ENCODE data around the gene HMCN1. TPM values are rescaled to one million over a fixed set of nuclear protein-coding genes. Genes with fewer than 3 reads are reported as not detected.
"Not testable (repeated sequence)": the region's sequence is repeated elsewhere in the genome, so short reads cannot be mapped to it uniquely, and the experiment has no call there.

HMCN1 gene
- polyA plus RNA-seq, 1 experiment, result 20.9 TPM

GRCh38 chr1:186183970-186184628 is 449.9 kb downstream of the HMCN1 start:
- no peak for TF ChIP-seq CTCF (IDR thresholded peaks at IDR 0.05; ENCODE audit: low read depth, low read length)
- ChIA-PET CTCF (no interaction called here), POLR2A (no interaction called here)
- no peak for DNase-seq (ENCODE audit: low read depth, low spot score)
- H3K27me3 ChIP-seq (ENCODE audit: control insufficient read depth, insufficient read depth, low read length), result no peaks in the 10 kb centered on the region
- H3K27ac ChIP-seq (ENCODE audit: low read depth, low read length), result no peak overlapping the region
- H3K9me3 ChIP-seq (ENCODE audit: control insufficient read depth, insufficient read depth, low read length), result no peaks in the 10 kb centered on the region
- no peak overlapping the region for H3K4me3 ChIP-seq (ENCODE audit: low read depth, low read length)

- H3K4me3 ChIP-seq (ENCODE audit: low read depth, low read length); POLR2A ChIA-PET; H3K9me3 ChIP-seq (ENCODE audit: control insufficient read depth, insufficient read depth, low read length); DNase-seq (ENCODE audit: low read depth, low spot score); H3K27me3 ChIP-seq (ENCODE audit: control insufficient read depth, insufficient read depth, low read length); H3K27ac ChIP-seq (ENCODE audit: low read depth, low read length): not testable (repeated sequence)
- CTCF ChIA-PET, result interaction anchor here (1.0 to 1.4 kb wide), 2 partner anchors 26 to 466 kb away, joined by 4 read pairs; no protein-coding TSS in a partner anchor
Measured at GRCh38 chr1:186186251-186186650, 452.1 kb downstream of the HMCN1 start.

GRCh38 chr1:186187601-186188000 is 453.4 kb downstream of the HMCN1 start:
- ChIA-PET CTCF (interaction anchor here (1.3 to 1.9 kb wide), 2 partner anchors 374 to 467 kb away, joined by 5 to 6 read pairs; no protein-coding TSS in a partner anchor), POLR2A (no interaction called here)
- no peak for DNase-seq (ENCODE audit: low read depth, low spot score)
- TF ChIP-seq CTCF (IDR thresholded peaks at IDR 0.05; ENCODE audit: low read depth, low read length), result no peak
- Histone ChIP-seq H3K27me3 (ENCODE audit: control insufficient read depth, insufficient read depth, low read length) (no peaks in the 10 kb centered on the region), H3K27ac (ENCODE audit: low read depth, low read length) (peak overlapping the region; percentile 58), H3K4me3 (ENCODE audit: low read depth, low read length) (no peak overlapping the region), H3K9me3 (ENCODE audit: control insufficient read depth, insufficient read depth, low read length) (no peaks in the 10 kb centered on the region)

- DNase-seq (ENCODE audit: low read depth, low spot score), result peak; percentile 47
- POLR2A ChIA-PET, result no interaction called here
- H3K27ac ChIP-seq (ENCODE audit: low read depth, low read length), result peak overlapping the region; percentile 58
- no peaks in the 10 kb centered on the region for H3K27me3 ChIP-seq (ENCODE audit: control insufficient read depth, insufficient read depth, low read length)
- TF ChIP-seq CTCF (IDR thresholded peaks at IDR 0.05; ENCODE audit: low read depth, low read length), result no peak
- no peaks in the 10 kb centered on the region for H3K9me3 ChIP-seq (ENCODE audit: control insufficient read depth, insufficient read depth, low read length)
- CTCF ChIA-PET, result interaction anchor here (1.3 to 1.9 kb wide), 2 partner anchors 375 to 467 kb away, joined by 5 to 6 read pairs; no protein-coding TSS in a partner anchor
- no peak overlapping the region for H3K4me3 ChIP-seq (ENCODE audit: low read depth, low read length)
Measured at GRCh38 chr1:186188004-186188539, 453.9 kb downstream of the HMCN1 start.

- Histone ChIP-seq H3K27me3 (ENCODE audit: control insufficient read depth, insufficient read depth, low read length) (no peaks in the 10 kb centered on the region), H3K4me3 (ENCODE audit: low read depth, low read length) (no peak overlapping the region), H3K27ac (ENCODE audit: low read depth, low read length) (no peak overlapping the region), H3K9me3 (ENCODE audit: control insufficient read depth, insufficient read depth, low read length) (no peaks in the 10 kb centered on the region)
- ChIA-PET CTCF (interaction anchor here (1.7 to 1.9 kb wide), 3 partner anchors 24 to 468 kb away, joined by 3 to 6 read pairs (median 4); no protein-coding TSS in a partner anchor), POLR2A (no interaction called here)
- DNase-seq (ENCODE audit: low read depth, low spot score), result no peak
- no peak for TF ChIP-seq CTCF (IDR thresholded peaks at IDR 0.05; ENCODE audit: low read depth, low read length)
Measured at GRCh38 chr1:186188736-186189135, 454.5 kb downstream of the HMCN1 start.
